ENCODE results near the gene TMEM86B. TPM values are rescaled to one million over a fixed set of nuclear protein-coding genes. Genes with fewer than 3 reads are reported as not detected.

The TMEM86B gene
- total RNA-seq, 1 experiment from 2014 or later: 4.2 TPM

- no peak for DNase-seq (ENCODE audit: unreplicated experiment)
- TF ChIP-seq CTCF (IDR thresholded peaks at IDR 0.05; ENCODE audit: unreplicated experiment): no peak
- Mint-ChIP-seq H3K27ac (ENCODE audit: low read depth, unreplicated experiment) (no peak overlapping the region), H3K36me3 (ENCODE audit: insufficient read depth, unreplicated experiment) (peaks cover 49% of the 10 kb centered on the region), H3K9me3 (ENCODE audit: unreplicated experiment) (no peaks in the 10 kb centered on the region), H3K27me3 (ENCODE audit: insufficient read depth, unreplicated experiment) (no peaks in the 10 kb centered on the region), H3K4me1 (ENCODE audit: insufficient read depth, unreplicated experiment) (no peaks in the 10 kb centered on the region), H3K4me3 (ENCODE audit: unreplicated experiment) (no peak overlapping the region)
- BruUV-seq (replicated peaks): no TSS peak
- ChIA-PET POLR2A (no interaction called here), CTCF (interaction anchor here (0.6 kb wide), 1 partner anchor 17 kb away, joined by 3 read pairs; no protein-coding TSS in a partner anchor)
- intact Hi-C loops (cut with micrococcal nuclease): no loop called here
Measured at GRCh38 chr19:55229145-55229788, 704 bp upstream of the TMEM86B start.

DNA sequence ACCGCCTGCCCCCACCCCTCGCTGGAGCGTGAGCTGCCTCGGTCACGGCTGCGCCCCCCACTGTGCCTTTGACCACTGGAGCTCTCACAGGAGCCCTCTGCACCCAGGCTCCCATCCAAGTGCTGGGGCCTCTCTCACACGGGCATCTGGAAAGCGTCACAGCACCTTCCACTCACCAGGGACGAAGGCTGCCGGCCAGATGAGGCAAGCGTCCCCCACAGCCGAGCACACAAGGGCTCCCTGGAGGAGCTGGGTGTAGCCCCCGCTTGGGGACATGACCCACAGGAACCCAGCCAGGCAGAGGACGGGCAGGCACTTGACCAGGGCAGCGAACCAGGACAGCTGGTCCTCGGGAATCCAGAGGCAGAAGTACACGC, 560 bp downstream of the TMEM86B start:
- no peak overlapping the region for H3K4me3 Mint-ChIP-seq (ENCODE audit: unreplicated experiment)
- H3K27ac Mint-ChIP-seq (ENCODE audit: low read depth, unreplicated experiment): no peak overlapping the region
- no peaks in the 10 kb centered on the region for H3K9me3 Mint-ChIP-seq (ENCODE audit: unreplicated experiment)
- POLR2A ChIA-PET: interaction anchor here (0.6 to 1.0 kb wide), 2 partner anchors 23 to 32 kb away, joined by 3 read pairs; no protein-coding TSS in a partner anchor
- no TSS peak for BruUV-seq (replicated peaks)
- no peaks in the 10 kb centered on the region for H3K4me1 Mint-ChIP-seq (ENCODE audit: insufficient read depth, unreplicated experiment)
- DNase-seq (ENCODE audit: unreplicated experiment): no peak
- CTCF ChIA-PET: interaction anchor here (0.6 kb wide), 1 partner anchor 35 kb away, joined by 3 read pairs; no protein-coding TSS in a partner anchor
- H3K27me3 Mint-ChIP-seq (ENCODE audit: insufficient read depth, unreplicated experiment): no peaks in the 10 kb centered on the region
- intact Hi-C loops (cut with micrococcal nuclease): no loop called here
- peaks cover 40% of the 10 kb centered on the region for H3K36me3 Mint-ChIP-seq (ENCODE audit: insufficient read depth, unreplicated experiment)
- TF ChIP-seq CTCF (IDR thresholded peaks at IDR 0.05; ENCODE audit: unreplicated experiment): no peak

- Mint-ChIP-seq H3K27me3 (ENCODE audit: insufficient read depth, unreplicated experiment) (no peaks in the 10 kb centered on the region), H3K4me1 (ENCODE audit: insufficient read depth, unreplicated experiment) (no peaks in the 10 kb centered on the region), H3K27ac (ENCODE audit: low read depth, unreplicated experiment) (no peak overlapping the region), H3K36me3 (ENCODE audit: insufficient read depth, unreplicated experiment) (peaks cover 38% of the 10 kb centered on the region), H3K4me3 (ENCODE audit: unreplicated experiment) (no peak overlapping the region), H3K9me3 (ENCODE audit: unreplicated experiment) (no peaks in the 10 kb centered on the region)
- no peak for DNase-seq (ENCODE audit: unreplicated experiment)
- BruUV-seq (replicated peaks): no TSS peak
- intact Hi-C loops (cut with micrococcal nuclease): no loop called here
- no peak for TF ChIP-seq CTCF (IDR thresholded peaks at IDR 0.05; ENCODE audit: unreplicated experiment)
- CTCF ChIA-PET: interaction anchor here (1.0 kb wide), 1 partner anchor 28 kb away, joined by 3 read pairs; no protein-coding TSS in a partner anchor
- POLR2A ChIA-PET: interaction anchor here (0.6 to 1.1 kb wide), 3 partner anchors 10 to 32 kb away, joined by 3 read pairs; no protein-coding TSS in a partner anchor
Measured at GRCh38 chr19:55227241-55228014, 1.1 kb downstream of the TMEM86B start.

GRCh38 chr19:55226788-55227187, 1.8 kb downstream of the TMEM86B start:
- CTCF ChIA-PET: interaction anchor here (1.0 kb wide), 1 partner anchor 29 kb away, joined by 3 read pairs; no protein-coding TSS in a partner anchor

More at GRCh38 chr19:55226788-55227187, 1.8 kb downstream of the TMEM86B start:
- DNase-seq (ENCODE audit: unreplicated experiment): no peak
- no peak for TF ChIP-seq CTCF (IDR thresholded peaks at IDR 0.05; ENCODE audit: unreplicated experiment)
- intact Hi-C loops (cut with micrococcal nuclease): no loop called here
- no TSS peak for BruUV-seq (replicated peaks)
- no peak overlapping the region for H3K4me3 Mint-ChIP-seq (ENCODE audit: unreplicated experiment)
- no peaks in the 10 kb centered on the region for H3K27me3 Mint-ChIP-seq (ENCODE audit: insufficient read depth, unreplicated experiment)
- POLR2A ChIA-PET: interaction anchor here (1.1 kb wide), 1 partner anchor 9 kb away, joined by 3 read pairs; no protein-coding TSS in a partner anchor
- no peak overlapping the region for H3K27ac Mint-ChIP-seq (ENCODE audit: low read depth, unreplicated experiment)
- no peaks in the 10 kb centered on the region for H3K9me3 Mint-ChIP-seq (ENCODE audit: unreplicated experiment)
- H3K4me1 Mint-ChIP-seq (ENCODE audit: insufficient read depth, unreplicated experiment): no peaks in the 10 kb centered on the region
- peaks cover 32% of the 10 kb centered on the region for H3K36me3 Mint-ChIP-seq (ENCODE audit: insufficient read depth, unreplicated experiment)
